Kidney epithelial cell (primary cell): Measurements from ENCODE around the gene PRMT7. TPM values are rescaled to one million over a fixed set of nuclear protein-coding genes. Genes with fewer than 3 reads are reported as not detected.

Source experiments
- DNase-seq: peaks from one replicate; pipeline ENCODE4 v3.0.0-alpha.2; 2010; ENCODE audit warnings: low read depth
- H3K27me3 ChIP-seq: 2 replicates; pipeline ENCODE4 v1.6.0; 2011; ENCODE audit warnings: low read length; ENCODE audit not compliant: control insufficient read depth, insufficient read depth
- H3K36me3 ChIP-seq: 2 replicates; pipeline ENCODE4 v1.5.1; 2011; ENCODE audit warnings: low read length; ENCODE audit not compliant: control insufficient read depth, insufficient read depth
- H3K4me3 ChIP-seq: 2 replicates; pipeline ENCODE4 v1.5.1; 2011; ENCODE audit warnings: low read depth, mild to moderate bottlenecking, control low read depth, low read length
- total RNA-seq: library from RNA; depleted of rRNA; stranded (reverse); fragments of >200 nt; gene quantifications from 2 replicates; pipeline ENCODE4 v1.2.3, GENCODE V29; 2015
- TF ChIP-seq, protein P1 (sequence below): IDR thresholded peaks from 2 replicates; pipeline ENCODE4 v1.5.1; 2011; ENCODE audit warnings: mild to moderate bottlenecking, moderate library complexity, low read length, control low read depth, inconsistent platforms; ENCODE audit not compliant: insufficient read depth, poor library complexity, severe bottlenecking

Gene PRMT7
- total RNA-seq, 1 donor from 2014 or later, result 41.8 TPM

DNA sequence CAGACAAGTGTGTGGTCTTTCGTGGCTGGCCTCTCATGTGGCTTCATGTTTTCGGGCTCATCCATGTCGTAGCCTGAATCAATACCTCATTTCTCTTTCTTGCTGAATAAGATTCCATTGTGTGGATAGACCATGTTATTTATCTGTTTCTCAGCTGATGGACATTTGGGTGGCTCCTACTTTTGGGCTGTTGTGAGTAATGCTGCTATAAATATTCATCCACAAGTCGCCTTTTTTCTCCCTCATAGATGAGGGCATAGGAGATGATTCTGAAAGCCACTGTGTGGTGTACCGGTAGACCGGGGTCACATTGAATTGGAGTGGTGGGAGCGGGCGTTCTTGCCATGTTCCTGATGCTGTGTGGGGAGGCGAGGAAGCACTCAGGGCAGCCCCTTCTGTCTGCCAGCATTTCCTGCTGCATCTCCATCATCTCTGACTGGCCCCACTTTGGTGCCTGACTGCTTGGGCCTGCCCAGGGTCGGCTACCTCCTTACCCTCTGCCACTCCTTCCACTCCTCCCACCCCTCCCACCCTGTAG lies 40.1 kb downstream of the PRMT7 start:
- TF ChIP-seq, protein P1, sequence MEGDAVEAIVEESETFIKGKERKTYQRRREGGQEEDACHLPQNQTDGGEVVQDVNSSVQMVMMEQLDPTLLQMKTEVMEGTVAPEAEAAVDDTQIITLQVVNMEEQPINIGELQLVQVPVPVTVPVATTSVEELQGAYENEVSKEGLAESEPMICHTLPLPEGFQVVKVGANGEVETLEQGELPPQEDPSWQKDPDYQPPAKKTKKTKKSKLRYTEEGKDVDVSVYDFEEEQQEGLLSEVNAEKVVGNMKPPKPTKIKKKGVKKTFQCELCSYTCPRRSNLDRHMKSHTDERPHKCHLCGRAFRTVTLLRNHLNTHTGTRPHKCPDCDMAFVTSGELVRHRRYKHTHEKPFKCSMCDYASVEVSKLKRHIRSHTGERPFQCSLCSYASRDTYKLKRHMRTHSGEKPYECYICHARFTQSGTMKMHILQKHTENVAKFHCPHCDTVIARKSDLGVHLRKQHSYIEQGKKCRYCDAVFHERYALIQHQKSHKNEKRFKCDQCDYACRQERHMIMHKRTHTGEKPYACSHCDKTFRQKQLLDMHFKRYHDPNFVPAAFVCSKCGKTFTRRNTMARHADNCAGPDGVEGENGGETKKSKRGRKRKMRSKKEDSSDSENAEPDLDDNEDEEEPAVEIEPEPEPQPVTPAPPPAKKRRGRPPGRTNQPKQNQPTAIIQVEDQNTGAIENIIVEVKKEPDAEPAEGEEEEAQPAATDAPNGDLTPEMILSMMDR, result no peak
- Histone ChIP-seq H3K4me3 (no peak overlapping the region), H3K27me3 (no peaks in the 10 kb centered on the region), H3K36me3 (no peaks in the 10 kb centered on the region)
- no peak for DNase-seq

GRCh38 chr16:68351463-68351862 lies 40.6 kb downstream of the PRMT7 start:
- Histone ChIP-seq H3K27me3 (no peaks in the 10 kb centered on the region), H3K4me3 (no peak overlapping the region), H3K36me3 (peaks cover under 1% of the 10 kb centered on the region)
- no peak for DNase-seq
- TF ChIP-seq, protein P1, result no peak

GRCh38 chr16:68351991-68352431 lies 41.2 kb downstream of the PRMT7 start:
- no peak for DNase-seq
- Histone ChIP-seq H3K27me3 (no peaks in the 10 kb centered on the region), H3K4me3 (no peak overlapping the region), H3K36me3 (peaks cover 2% of the 10 kb centered on the region)
- TF ChIP-seq, protein P1, result no peak

- no peak for DNase-seq
- H3K27me3 ChIP-seq, result no peaks in the 10 kb centered on the region
- peaks cover 3% of the 10 kb centered on the region for H3K36me3 ChIP-seq
- TF ChIP-seq, protein P1, result no peak
- H3K4me3 ChIP-seq, result no peak overlapping the region
Measured at GRCh38 chr16:68353366-68353765, 42.5 kb downstream of the PRMT7 start.

GRCh38 chr16:68354816-68355215 lies 44.0 kb downstream of the PRMT7 start:
- peaks cover 3% of the 10 kb centered on the region for H3K36me3 ChIP-seq
- TF ChIP-seq, protein P1, result no peak
- H3K27me3 ChIP-seq, result no peaks in the 10 kb centered on the region
- no peak for DNase-seq
- H3K4me3 ChIP-seq, result no peak overlapping the region
